CD4-positive, alpha-beta T cell treated with Interleukin-17A for 4 hours (primary cell): ENCODE results near the gene KMT2C.

ENCODE experiments used
- DNase-seq: peaks from one replicate; pipeline ENCODE4 v3.0.0-alpha.2; 2020; ENCODE audit warnings: mixed read lengths

The KMT2C gene

GRCh38 chr7:152093717-152094116, 342.1 kb downstream of the KMT2C start:
- no peak for DNase-seq

GRCh38 chr7:152090747-152091146, 345.1 kb downstream of the KMT2C start:
- DNase-seq: no peak

GRCh38 chr7:152089183-152089582, 346.6 kb downstream of the KMT2C start:
- no peak for DNase-seq

- DNase-seq: no peak
These were observed 349.3 kb downstream of the KMT2C start for GRCh38 chr7:152086513-152086912.

GRCh38 chr7:152085131-152085530, 350.7 kb downstream of the KMT2C start:
- no peak for DNase-seq
